HG02852 (cell line): Measurements from ENCODE around the gene LIMK1.
"Not testable (repeated sequence)": the region's sequence is repeated elsewhere in the genome, so short reads cannot be mapped to it uniquely, and the experiment has no call there.

Source experiments
- ATAC-seq: cut with Tn5 transposase; IDR thresholded peaks from one replicate; pipeline ENCODE4 v1.9.1; 2021; ENCODE audit warnings: mild to moderate bottlenecking, moderate library complexity; ENCODE audit not compliant: unreplicated experiment

Gene LIMK1

GRCh38 chr7:74119831-74120230 lies 36.2 kb downstream of the LIMK1 start:
- ATAC-seq = no peak

- no peak for ATAC-seq
Measured at GRCh38 chr7:74121401-74122249, 38.0 kb downstream of the LIMK1 start.

GRCh38 chr7:74123892-74124291 lies 40.3 kb downstream of the LIMK1 start:
- ATAC-seq = not testable (repeated sequence)

- no peak for ATAC-seq
Measured at GRCh38 chr7:74126220-74126880, 42.7 kb downstream of the LIMK1 start.

GRCh38 chr7:74129887-74130286 lies 46.3 kb downstream of the LIMK1 start:
- no peak for ATAC-seq

GRCh38 chr7:74130518-74130917 lies 46.9 kb downstream of the LIMK1 start:
- no peak for ATAC-seq

GRCh38 chr7:74134117-74134620 lies 50.6 kb downstream of the LIMK1 start:
- ATAC-seq = no peak

- no peak for ATAC-seq
Measured at GRCh38 chr7:74138334-74138867, 54.8 kb downstream of the LIMK1 start.

GRCh38 chr7:74138945-74139843 lies 55.6 kb downstream of the LIMK1 start:
- ATAC-seq = no peak

GRCh38 chr7:74141705-74142104 lies 58.1 kb downstream of the LIMK1 start:
- no peak for ATAC-seq

GRCh38 chr7:74143383-74143782 lies 59.8 kb downstream of the LIMK1 start:
- ATAC-seq = no peak

GRCh38 chr7:74148491-74148890 lies 64.9 kb downstream of the LIMK1 start:
- ATAC-seq = no peak

GRCh38 chr7:74149071-74149470 lies 65.5 kb downstream of the LIMK1 start:
- ATAC-seq = no peak

GRCh38 chr7:74149603-74150002 lies 66.0 kb downstream of the LIMK1 start:
- ATAC-seq = no peak

- ATAC-seq = no peak
Measured at GRCh38 chr7:74153736-74154135, 70.1 kb downstream of the LIMK1 start.

- no peak for ATAC-seq
Measured at GRCh38 chr7:74155810-74156395, 72.3 kb downstream of the LIMK1 start.

- no peak for ATAC-seq
Measured at GRCh38 chr7:74157605-74158004, 74.0 kb downstream of the LIMK1 start.

- ATAC-seq = no peak
Measured at GRCh38 chr7:74164985-74165456, 81.4 kb downstream of the LIMK1 start.

GRCh38 chr7:74165867-74166593 lies 82.4 kb downstream of the LIMK1 start:
- no peak for ATAC-seq

GRCh38 chr7:74167324-74167723 lies 83.7 kb downstream of the LIMK1 start:
- not testable (repeated sequence) for ATAC-seq
